ENCODE data around the gene VPS8.

- TF ChIP-seq POLR2A (IDR thresholded peaks at IDR 0.05): no peak
- TF ChIP-seq CTCF (IDR thresholded peaks at IDR 0.05): no peak
Measured at GRCh38 chr3:184981071-184981470, 169.1 kb downstream of the VPS8 start.
